Measurements from ENCODE around the gene CYYR1. TPM values are rescaled to one million over a fixed set of nuclear protein-coding genes. Genes with fewer than 3 reads are reported as not detected.

CYYR1 gene
- total RNA-seq, 1 donor: not detected

GRCh38 chr21:26421724-26422123 is 151.4 kb downstream of the CYYR1 start:
- Histone ChIP-seq H4K20me1 (ENCODE audit: insufficient read depth, low read length) (no peaks in the 10 kb centered on the region), H3K79me2 (ENCODE audit: insufficient read depth, low read length) (no peaks in the 10 kb centered on the region), H3K4me1 (ENCODE audit: insufficient read depth, low read length) (no peaks in the 10 kb centered on the region), H3K36me3 (ENCODE audit: insufficient read depth, low read length) (no peaks in the 10 kb centered on the region), H3K9me3 (ENCODE audit: low read depth, low read length) (no peaks in the 10 kb centered on the region), H3K4me3 (ENCODE audit: insufficient read depth, low read length) (no peak overlapping the region), H2AFZ (ENCODE audit: low read length) (no peak overlapping the region), H3K27me3 (ENCODE audit: insufficient read depth, low read length) (no peaks in the 10 kb centered on the region), H3K27ac (ENCODE audit: low read depth, low read length) (no peak overlapping the region), H3K4me2 (ENCODE audit: insufficient read depth, low read length) (no peak overlapping the region)
- TF ChIP-seq CTCF (IDR thresholded peaks at IDR 0.05; ENCODE audit: extremely low read depth, low read depth, low read length): no peak
- no peak for DNase-seq (ENCODE audit: insufficient read length, low spot score, missing footprints)
